Ectodermal cell (in vitro differentiated cells): Measurements from ENCODE around the gene RGS6.

Experiments
- H3K27ac ChIP-seq: 2 replicates; pipeline ENCODE4 v1.7.0; 2013; ENCODE audit warnings: mild to moderate bottlenecking, low read depth, low read length; ENCODE audit not compliant: insufficient read depth, poor library complexity, severe bottlenecking
- H3K27me3 ChIP-seq: 2 replicates; pipeline ENCODE4 v1.7.0; 2013; ENCODE audit warnings: mild to moderate bottlenecking, low read length; ENCODE audit not compliant: insufficient read depth, control insufficient read depth, poor library complexity, severe bottlenecking
- H3K36me3 ChIP-seq: one replicate; pipeline ENCODE4 v1.7.0; 2013; ENCODE audit warnings: low read length; ENCODE audit not compliant: control insufficient read depth, insufficient read depth
- H3K4me1 ChIP-seq: one replicate; pipeline ENCODE4 v1.7.0; 2013; ENCODE audit warnings: low read length; ENCODE audit not compliant: control insufficient read depth, insufficient read depth
- H3K4me3 ChIP-seq: 2 replicates; pipeline ENCODE4 v1.7.0; 2013; ENCODE audit warnings: low read depth, low read length, control low read depth; ENCODE audit not compliant: insufficient read depth
- H3K9me3 ChIP-seq: 2 replicates; pipeline ENCODE4 v1.7.0; 2013; ENCODE audit warnings: mild to moderate bottlenecking, low read length, moderate library complexity; ENCODE audit not compliant: control insufficient read depth
- WGBS, 2 experiments: methylation state at CpG; one replicate each; pipeline ENCODE4 v1.1.7; 2013; ENCODE audit warnings: missing lambda C conversion rate in 2 of 2; 5-methylcytosine and 5-hydroxymethylcytosine counted together

The RGS6 gene

GRCh38 chr14:72612041-72612440, 679.8 kb downstream of the RGS6 start:
- no peaks in the 10 kb centered on the region for H3K9me3 ChIP-seq
- H3K27me3 ChIP-seq, result no peaks in the 10 kb centered on the region
- H3K4me3 ChIP-seq, result no peak overlapping the region
- H3K4me1 ChIP-seq, result peaks cover 4% of the 10 kb centered on the region
- no peak overlapping the region for H3K27ac ChIP-seq
- WGBS, 2 experiments, result 91 to 93% methylated on average over 4 of the region's 4 CpGs
- no peaks in the 10 kb centered on the region for H3K36me3 ChIP-seq

GRCh38 chr14:72613231-72613974, 681.2 kb downstream of the RGS6 start:
- 82 to 85% methylated on average over 13 of the region's 13 CpGs for WGBS, 2 experiments
- Histone ChIP-seq H3K36me3 (no peaks in the 10 kb centered on the region), H3K27me3 (no peaks in the 10 kb centered on the region), H3K4me3 (no peak overlapping the region), H3K9me3 (no peaks in the 10 kb centered on the region), H3K27ac (no peak overlapping the region), H3K4me1 (peaks cover 12% of the 10 kb centered on the region)

GRCh38 chr14:72613975-72614319, 681.7 kb downstream of the RGS6 start:
- no peak overlapping the region for H3K4me3 ChIP-seq
- peaks cover 12% of the 10 kb centered on the region for H3K4me1 ChIP-seq
- no peaks in the 10 kb centered on the region for H3K9me3 ChIP-seq
- H3K27me3 ChIP-seq, result no peaks in the 10 kb centered on the region
- WGBS, 2 experiments, result 88 to 100% methylated on average over 2 of the region's 2 CpGs
- no peak overlapping the region for H3K27ac ChIP-seq
- H3K36me3 ChIP-seq, result no peaks in the 10 kb centered on the region

GRCh38 chr14:72614365-72614764, 682.1 kb downstream of the RGS6 start:
- Histone ChIP-seq H3K4me3 (no peak overlapping the region), H3K36me3 (no peaks in the 10 kb centered on the region), H3K9me3 (no peaks in the 10 kb centered on the region), H3K4me1 (peaks cover 12% of the 10 kb centered on the region), H3K27me3 (no peaks in the 10 kb centered on the region), H3K27ac (no peak overlapping the region)
- 80 to 95% methylated on average over 3 of the region's 3 CpGs for WGBS, 2 experiments

- Histone ChIP-seq H3K27me3 (no peaks in the 10 kb centered on the region), H3K4me3 (no peak overlapping the region), H3K36me3 (no peaks in the 10 kb centered on the region), H3K4me1 (peaks cover 12% of the 10 kb centered on the region), H3K9me3 (no peaks in the 10 kb centered on the region), H3K27ac (no peak overlapping the region)
- WGBS, 2 experiments, result 78 to 81% methylated on average over 11 of the region's 11 CpGs
Observed at GRCh38 chr14:72614891-72615415, 682.7 kb downstream of the RGS6 start.

- no peak overlapping the region for H3K4me3 ChIP-seq
- 89 to 90% methylated on average over 9 of the region's 9 CpGs for WGBS, 2 experiments
- no peaks in the 10 kb centered on the region for H3K27me3 ChIP-seq
- H3K36me3 ChIP-seq, result no peaks in the 10 kb centered on the region
- peaks cover 12% of the 10 kb centered on the region for H3K4me1 ChIP-seq
- no peak overlapping the region for H3K27ac ChIP-seq
- H3K9me3 ChIP-seq, result no peaks in the 10 kb centered on the region
Observed at GRCh38 chr14:72615451-72616121, 683.4 kb downstream of the RGS6 start.
